Astrocyte (in vitro differentiated cells and primary cell): ENCODE results near the gene CIT. TPM values are rescaled to one million over a fixed set of nuclear protein-coding genes. Genes with fewer than 3 reads are reported as not detected.
A peak's percentile ranks its signal among the peaks of the same experiment; 100 is the strongest.

Source experiments
- DNase-seq: peaks from one replicate; pipeline ENCODE4 v3.0.0-alpha.2; 2010; ENCODE audit warnings: low read depth
- FAIRE-seq: peaks from 2 replicates; lab custom pipeline; 2011; peaks lifted over from hg19 to GRCh38; lab: Jason Lieb, UNC
- H2AFZ ChIP-seq: 2 replicates; pipeline ENCODE4 v1.6.0; 2012; ENCODE audit warnings: low read depth, low read length, inconsistent platforms
- H3K27ac ChIP-seq: 2 replicates; pipeline ENCODE4 v1.5.1; 2011; ENCODE audit warnings: low read depth, low read length, inconsistent platforms
- H3K27me3 ChIP-seq: 2 replicates; pipeline ENCODE4 v1.6.0; 2011; ENCODE audit warnings: low read length, inconsistent platforms; ENCODE audit not compliant: insufficient read depth
- H3K36me3 ChIP-seq: 2 replicates; pipeline ENCODE4 v1.5.1; 2011; ENCODE audit warnings: low read length, inconsistent platforms; ENCODE audit not compliant: insufficient read depth
- H3K4me1 ChIP-seq: 2 replicates; pipeline ENCODE4 v1.5.1; 2011; ENCODE audit warnings: low read length, inconsistent platforms; ENCODE audit not compliant: insufficient read depth
- H3K4me2 ChIP-seq: 2 replicates; pipeline ENCODE4 v1.6.0; 2012; ENCODE audit warnings: low read length, inconsistent platforms
- H3K4me3 ChIP-seq: 2 replicates; pipeline ENCODE4 v1.5.1; 2011; ENCODE audit warnings: low read depth, mild to moderate bottlenecking, low read length, inconsistent platforms; ENCODE audit not compliant: insufficient read depth
- H3K79me2 ChIP-seq: 2 replicates; pipeline ENCODE4 v1.6.0; 2012; ENCODE audit warnings: mild to moderate bottlenecking, low read length, inconsistent platforms; ENCODE audit not compliant: insufficient read depth
- H3K9ac ChIP-seq: 2 replicates; pipeline ENCODE4 v1.6.0; 2012; ENCODE audit warnings: mild to moderate bottlenecking, low read length, inconsistent platforms
- H3K9me3 ChIP-seq: 2 replicates; pipeline ENCODE4 v1.5.1; 2012; ENCODE audit warnings: low read depth, mild to moderate bottlenecking, low read length, inconsistent platforms; ENCODE audit not compliant: insufficient read depth
- H4K20me1 ChIP-seq: 2 replicates; pipeline ENCODE4 v1.6.0; 2012; ENCODE audit warnings: low read length, inconsistent platforms; ENCODE audit not compliant: insufficient read depth
- H3K27ac Mint-ChIP-seq: one replicate; pipeline ENCODE4 v1.8.0; 2021; ENCODE audit warnings: mild to moderate bottlenecking, mixed read lengths; ENCODE audit not compliant: unreplicated experiment
- H3K27me3 Mint-ChIP-seq: one replicate; pipeline ENCODE4 v1.8.0; 2021; ENCODE audit warnings: low read depth, mixed read lengths; ENCODE audit not compliant: unreplicated experiment
- H3K36me3 Mint-ChIP-seq: one replicate; pipeline ENCODE4 v1.8.0; 2021; ENCODE audit warnings: low read depth, mixed read lengths; ENCODE audit not compliant: unreplicated experiment
- H3K4me1 Mint-ChIP-seq: one replicate; pipeline ENCODE4 v1.8.0; 2021; ENCODE audit warnings: low read depth, mixed read lengths; ENCODE audit not compliant: unreplicated experiment
- H3K4me3 Mint-ChIP-seq: one replicate; pipeline ENCODE4 v1.8.0; 2021; ENCODE audit warnings: mild to moderate bottlenecking, moderate library complexity, mixed read lengths; ENCODE audit not compliant: unreplicated experiment
- H3K9me3 Mint-ChIP-seq: one replicate; pipeline ENCODE4 v1.8.0; 2021; ENCODE audit warnings: mild to moderate bottlenecking, mixed read lengths; ENCODE audit not compliant: unreplicated experiment
- CTCF ChIP-seq: IDR thresholded peaks from 2 replicates; pipeline ENCODE4 v1.5.1; 2011; ENCODE audit warnings: low read depth, mild to moderate bottlenecking, inconsistent platforms, low read length, moderate library complexity; ENCODE audit not compliant: insufficient read depth
- EZH2 ChIP-seq: IDR thresholded peaks from 2 replicates; pipeline ENCODE4 v1.6.1; 2012; ENCODE audit warnings: mild to moderate bottlenecking, low read length, inconsistent platforms; ENCODE audit not compliant: insufficient read depth
- total RNA-seq: library from RNA; stranded (reverse); gene quantifications from 2 replicates; pipeline ENCODE4 v1.2.1, GENCODE V29; 2021

Gene CIT
- total RNA-seq, 1 donor from 2014 or later = 4.5 TPM

- Histone ChIP-seq H2AFZ (no peak overlapping the region), H3K9ac (no peak overlapping the region), H3K9me3 (no peaks in the 10 kb centered on the region), H3K4me3 (no peak overlapping the region), H4K20me1 (no peaks in the 10 kb centered on the region), H3K36me3 (peaks cover 8% of the 10 kb centered on the region), H3K4me2 (no peak overlapping the region), H3K27ac (no peak overlapping the region), H3K4me1 (peaks cover 3% of the 10 kb centered on the region), H3K27me3 (no peaks in the 10 kb centered on the region), H3K79me2 (no peaks in the 10 kb centered on the region)
- Mint-ChIP-seq H3K4me1 (peaks cover 2% of the 10 kb centered on the region), H3K36me3 (no peaks in the 10 kb centered on the region), H3K27me3 (peaks cover 2% of the 10 kb centered on the region), H3K27ac (no peak overlapping the region), H3K4me3 (no peak overlapping the region), H3K9me3 (no peaks in the 10 kb centered on the region)
- TF ChIP-seq EZH2 (no peak), CTCF (no peak)
- no peak for DNase-seq
- FAIRE-seq = no peak
Measured at GRCh38 chr12:119699199-119699760, 177.8 kb downstream of the CIT start.

DNA sequence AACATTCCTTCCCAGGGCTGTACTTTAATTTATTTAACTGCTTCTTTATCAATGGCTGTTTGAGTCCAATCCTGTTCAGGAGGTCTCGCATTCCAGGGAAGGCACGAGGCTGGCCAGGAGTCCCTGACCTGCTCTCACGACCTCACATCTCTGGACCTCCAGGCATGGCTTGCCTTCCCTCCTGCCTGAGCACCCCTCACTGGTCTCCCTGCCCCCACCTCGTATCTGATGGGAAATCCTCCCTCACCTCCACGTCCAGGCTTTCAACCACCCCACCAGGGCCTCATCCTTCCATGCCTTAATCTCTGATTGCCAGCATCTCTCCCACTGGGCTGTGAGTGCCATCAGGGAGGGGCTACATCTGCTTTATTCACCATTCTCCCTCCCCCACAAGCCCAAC, 180.2 kb downstream of the CIT start:
- FAIRE-seq = no peak
- H3K4me1 Mint-ChIP-seq = no peaks in the 10 kb centered on the region
- Histone ChIP-seq H4K20me1 (peaks cover 4% of the 10 kb centered on the region), H3K4me2 (no peak overlapping the region), H3K9me3 (no peaks in the 10 kb centered on the region), H3K79me2 (no peaks in the 10 kb centered on the region), H3K4me3 (no peak overlapping the region), H2AFZ (no peak overlapping the region), H3K36me3 (peaks cover 8% of the 10 kb centered on the region), H3K27me3 (no peaks in the 10 kb centered on the region), H3K27ac (no peak overlapping the region), H3K4me1 (peaks cover 10% of the 10 kb centered on the region), H3K9ac (no peak overlapping the region)
- H3K4me3 Mint-ChIP-seq = no peak overlapping the region
- no peaks in the 10 kb centered on the region for H3K36me3 Mint-ChIP-seq
- no peak overlapping the region for H3K27ac Mint-ChIP-seq
- TF ChIP-seq CTCF = no peak
- no peak for TF ChIP-seq EZH2
- H3K27me3 Mint-ChIP-seq = peaks cover 2% of the 10 kb centered on the region
- no peaks in the 10 kb centered on the region for H3K9me3 Mint-ChIP-seq
- DNase-seq = no peak

GRCh38 chr12:119695034-119695433, 182.1 kb downstream of the CIT start:
- H3K79me2 ChIP-seq = no peaks in the 10 kb centered on the region
- H3K27me3 Mint-ChIP-seq = no peaks in the 10 kb centered on the region
- no peaks in the 10 kb centered on the region for H3K4me1 Mint-ChIP-seq
- TF ChIP-seq EZH2 (no peak), CTCF (peak; percentile 33)
- FAIRE-seq (no peak), DNase-seq (no peak)
- H3K9me3 ChIP-seq = no peaks in the 10 kb centered on the region
- no peak overlapping the region for H3K4me3 ChIP-seq
- no peak overlapping the region for H3K27ac ChIP-seq
- peaks cover 10% of the 10 kb centered on the region for H3K4me1 ChIP-seq
- no peaks in the 10 kb centered on the region for H3K36me3 Mint-ChIP-seq
- H3K27me3 ChIP-seq = no peaks in the 10 kb centered on the region
- no peak overlapping the region for H3K27ac Mint-ChIP-seq
- H4K20me1 ChIP-seq = peaks cover 4% of the 10 kb centered on the region
- no peaks in the 10 kb centered on the region for H3K9me3 Mint-ChIP-seq
- H3K36me3 ChIP-seq = peaks cover 7% of the 10 kb centered on the region
- H2AFZ ChIP-seq = no peak overlapping the region
- H3K4me3 Mint-ChIP-seq = no peak overlapping the region
- no peak overlapping the region for H3K9ac ChIP-seq
- H3K4me2 ChIP-seq = no peak overlapping the region
